ENCODE data around the gene SOX11. TPM values are rescaled to one million over a fixed set of nuclear protein-coding genes. Genes with fewer than 3 reads are reported as not detected.

The SOX11 gene
- polyA plus RNA-seq, 1 donor from 2014 or later: 146 TPM

DNA sequence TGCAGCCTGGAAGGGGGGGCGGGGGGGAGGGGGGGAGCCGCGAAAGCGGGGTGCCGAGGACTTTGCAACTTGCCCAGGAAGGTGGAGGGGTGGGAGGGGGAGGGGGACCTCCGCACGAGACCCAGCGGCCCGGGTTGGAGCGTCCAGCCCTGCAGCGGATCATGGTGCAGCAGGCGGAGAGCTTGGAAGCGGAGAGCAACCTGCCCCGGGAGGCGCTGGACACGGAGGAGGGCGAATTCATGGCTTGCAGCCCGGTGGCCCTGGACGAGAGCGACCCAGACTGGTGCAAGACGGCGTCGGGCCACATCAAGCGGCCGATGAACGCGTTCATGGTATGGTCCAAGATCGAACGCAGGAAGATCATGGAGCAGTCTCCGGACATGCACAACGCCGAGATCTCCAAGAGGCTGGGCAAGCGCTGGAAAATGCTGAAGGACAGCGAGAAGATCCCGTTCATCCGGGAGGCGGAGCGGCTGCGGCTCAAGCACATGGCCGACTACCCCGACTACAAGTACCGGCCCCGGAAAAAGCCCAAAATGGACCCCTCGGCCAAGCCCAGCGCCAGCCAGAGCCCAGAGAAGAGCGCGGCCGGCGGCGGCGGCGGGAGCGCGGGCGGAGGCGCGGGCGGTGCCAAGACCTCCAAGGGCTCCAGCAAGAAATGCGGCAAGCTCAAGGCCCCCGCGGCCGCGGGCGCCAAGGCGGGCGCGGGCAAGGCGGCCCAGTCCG lies 540 bp downstream of the SOX11 start:
- peaks cover 11% of the 10 kb centered on the region for H3K36me3 ChIP-seq (ENCODE audit: insufficient read depth, low read length)
- H3K4me3 ChIP-seq (ENCODE audit: low read length): peak overlapping the region; percentile 95
- peak overlapping the region; percentile 98 for H3K9ac ChIP-seq (ENCODE audit: low read length)
- H3K9me3 ChIP-seq (ENCODE audit: low read length): no peaks in the 10 kb centered on the region
- no peaks in the 10 kb centered on the region for H3K9me2 ChIP-seq (ENCODE audit: insufficient read depth, low read length)
- peaks cover 74% of the 10 kb centered on the region for H3K79me2 ChIP-seq (replicated peaks; ENCODE audit: insufficient read depth, low read length)
- TF ChIP-seq TAF1 (IDR thresholded peaks at IDR 0.05; ENCODE audit: low read depth): peak; percentile 36
- peak; percentile 35 for TF ChIP-seq RAD21 (conservative IDR thresholded peaks at IDR 0.05)
- peak; percentile 39 for TF ChIP-seq POLR2AphosphoS5 (IDR thresholded peaks at IDR 0.05)
- TF ChIP-seq, protein P1, sequence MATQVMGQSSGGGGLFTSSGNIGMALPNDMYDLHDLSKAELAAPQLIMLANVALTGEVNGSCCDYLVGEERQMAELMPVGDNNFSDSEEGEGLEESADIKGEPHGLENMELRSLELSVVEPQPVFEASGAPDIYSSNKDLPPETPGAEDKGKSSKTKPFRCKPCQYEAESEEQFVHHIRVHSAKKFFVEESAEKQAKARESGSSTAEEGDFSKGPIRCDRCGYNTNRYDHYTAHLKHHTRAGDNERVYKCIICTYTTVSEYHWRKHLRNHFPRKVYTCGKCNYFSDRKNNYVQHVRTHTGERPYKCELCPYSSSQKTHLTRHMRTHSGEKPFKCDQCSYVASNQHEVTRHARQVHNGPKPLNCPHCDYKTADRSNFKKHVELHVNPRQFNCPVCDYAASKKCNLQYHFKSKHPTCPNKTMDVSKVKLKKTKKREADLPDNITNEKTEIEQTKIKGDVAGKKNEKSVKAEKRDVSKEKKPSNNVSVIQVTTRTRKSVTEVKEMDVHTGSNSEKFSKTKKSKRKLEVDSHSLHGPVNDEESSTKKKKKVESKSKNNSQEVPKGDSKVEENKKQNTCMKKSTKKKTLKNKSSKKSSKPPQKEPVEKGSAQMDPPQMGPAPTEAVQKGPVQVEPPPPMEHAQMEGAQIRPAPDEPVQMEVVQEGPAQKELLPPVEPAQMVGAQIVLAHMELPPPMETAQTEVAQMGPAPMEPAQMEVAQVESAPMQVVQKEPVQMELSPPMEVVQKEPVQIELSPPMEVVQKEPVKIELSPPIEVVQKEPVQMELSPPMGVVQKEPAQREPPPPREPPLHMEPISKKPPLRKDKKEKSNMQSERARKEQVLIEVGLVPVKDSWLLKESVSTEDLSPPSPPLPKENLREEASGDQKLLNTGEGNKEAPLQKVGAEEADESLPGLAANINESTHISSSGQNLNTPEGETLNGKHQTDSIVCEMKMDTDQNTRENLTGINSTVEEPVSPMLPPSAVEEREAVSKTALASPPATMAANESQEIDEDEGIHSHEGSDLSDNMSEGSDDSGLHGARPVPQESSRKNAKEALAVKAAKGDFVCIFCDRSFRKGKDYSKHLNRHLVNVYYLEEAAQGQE (IDR thresholded peaks at IDR 0.05; ENCODE audit: borderline replicate concordance): peak; percentile 48
- TF ChIP-seq MXI1 (conservative IDR thresholded peaks at IDR 0.05; ENCODE audit: poor library complexity, severe bottlenecking): no peak
- no peak overlapping the region for H2AFZ ChIP-seq (ENCODE audit: low read depth, low read length)
- H3K27ac ChIP-seq (ENCODE audit: low read length): peak overlapping the region; percentile 99
- peaks cover 49% of the 10 kb centered on the region for H4K20me1 ChIP-seq (ENCODE audit: insufficient read depth)
- no peaks in the 10 kb centered on the region for H3K27me3 ChIP-seq (ENCODE audit: insufficient read depth, low read depth, low read length)
- peaks cover 19% of the 10 kb centered on the region for H3F3A ChIP-seq (ENCODE audit: insufficient read depth, low read length, poor library complexity, severe bottlenecking)
- no peak overlapping the region for H3K4me2 ChIP-seq (ENCODE audit: low read length)

DNA sequence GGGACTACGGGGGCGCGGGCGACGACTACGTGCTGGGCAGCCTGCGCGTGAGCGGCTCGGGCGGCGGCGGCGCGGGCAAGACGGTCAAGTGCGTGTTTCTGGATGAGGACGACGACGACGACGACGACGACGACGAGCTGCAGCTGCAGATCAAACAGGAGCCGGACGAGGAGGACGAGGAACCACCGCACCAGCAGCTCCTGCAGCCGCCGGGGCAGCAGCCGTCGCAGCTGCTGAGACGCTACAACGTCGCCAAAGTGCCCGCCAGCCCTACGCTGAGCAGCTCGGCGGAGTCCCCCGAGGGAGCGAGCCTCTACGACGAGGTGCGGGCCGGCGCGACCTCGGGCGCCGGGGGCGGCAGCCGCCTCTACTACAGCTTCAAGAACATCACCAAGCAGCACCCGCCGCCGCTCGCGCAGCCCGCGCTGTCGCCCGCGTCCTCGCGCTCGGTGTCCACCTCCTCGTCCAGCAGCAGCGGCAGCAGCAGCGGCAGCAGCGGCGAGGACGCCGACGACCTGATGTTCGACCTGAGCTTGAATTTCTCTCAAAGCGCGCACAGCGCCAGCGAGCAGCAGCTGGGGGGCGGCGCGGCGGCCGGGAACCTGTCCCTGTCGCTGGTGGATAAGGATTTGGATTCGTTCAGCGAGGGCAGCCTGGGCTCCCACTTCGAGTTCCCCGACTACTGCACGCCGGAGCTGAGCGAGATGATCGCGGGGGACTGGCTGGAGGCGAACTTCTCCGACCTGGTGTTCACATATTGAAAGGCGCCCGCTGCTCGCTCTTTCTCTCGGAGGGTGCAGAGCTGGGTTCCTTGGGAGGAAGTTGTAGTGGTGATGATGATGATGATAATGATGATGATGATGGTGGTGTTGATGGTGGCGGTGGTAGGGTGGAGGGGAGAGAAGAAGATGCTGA lies 1.4 kb downstream of the SOX11 start:
- peaks cover 74% of the 10 kb centered on the region for H3K79me2 ChIP-seq (replicated peaks; ENCODE audit: insufficient read depth, low read length)
- peak; percentile 19 for TF ChIP-seq TAF1 (IDR thresholded peaks at IDR 0.05; ENCODE audit: low read depth)
- TF ChIP-seq POLR2AphosphoS5 (IDR thresholded peaks at IDR 0.05): peak; percentile 46
- no peak for TF ChIP-seq SMC3 (conservative IDR thresholded peaks at IDR 0.05; ENCODE audit: poor library complexity)
- TF ChIP-seq, protein P1 (IDR thresholded peaks at IDR 0.05; ENCODE audit: borderline replicate concordance): peak; percentile 57
- TF ChIP-seq RAD21 (conservative IDR thresholded peaks at IDR 0.05): peak; percentile 34
- H2AFZ ChIP-seq (ENCODE audit: low read depth, low read length): no peak overlapping the region
- peaks cover 25% of the 10 kb centered on the region for H3F3A ChIP-seq (ENCODE audit: insufficient read depth, low read length, poor library complexity, severe bottlenecking)
- no peaks in the 10 kb centered on the region for H3K27me3 ChIP-seq (ENCODE audit: insufficient read depth, low read depth, low read length)
- H4K20me1 ChIP-seq (ENCODE audit: insufficient read depth): peaks cover 58% of the 10 kb centered on the region
- peak overlapping the region; percentile 95 for H3K4me3 ChIP-seq (ENCODE audit: low read length)
- H3K36me3 ChIP-seq (ENCODE audit: insufficient read depth, low read length): peaks cover 11% of the 10 kb centered on the region
- H3K27ac ChIP-seq (ENCODE audit: low read length): peak overlapping the region; percentile 99
- no peaks in the 10 kb centered on the region for H3K9me3 ChIP-seq (ENCODE audit: low read length)
- H3K9ac ChIP-seq (ENCODE audit: low read length): peak overlapping the region; percentile 98
- H3K9me2 ChIP-seq (ENCODE audit: insufficient read depth, low read length): no peaks in the 10 kb centered on the region
- H3K4me2 ChIP-seq (ENCODE audit: low read length): no peak overlapping the region
